ENCODE measurements around the gene LINC01488. TPM values are rescaled to one million over a fixed set of nuclear protein-coding genes. Genes with fewer than 3 reads are reported as not detected.

LINC01488 gene
- total RNA-seq, result not detected

DNA sequence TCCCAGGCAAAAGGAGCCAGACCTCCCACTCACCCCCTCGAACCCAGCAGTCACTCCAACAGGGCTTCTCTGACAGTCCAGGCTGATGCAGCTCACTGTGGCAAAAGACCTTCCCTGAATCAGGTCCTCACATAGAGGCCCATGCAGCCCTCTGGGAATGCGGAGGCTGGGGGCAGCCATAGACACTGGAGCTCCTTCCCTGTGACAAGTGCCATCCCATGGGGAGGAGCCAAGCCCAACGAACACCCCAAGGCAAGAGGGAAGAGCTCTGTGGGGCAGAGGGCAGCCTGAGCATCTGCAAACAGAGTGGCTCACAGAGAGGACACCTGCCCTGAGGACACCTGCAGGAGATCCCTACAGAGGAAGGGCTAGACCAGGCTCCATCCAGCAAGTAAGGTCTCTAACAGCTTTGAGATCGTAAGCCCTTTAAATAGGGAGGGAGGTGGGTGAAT lies at the start of gene LINC01488:
LINC01488 (plus strand) TSS at position 271 of the 452 bp plus-strand sequence.
- TF ChIP-seq CTCF (IDR thresholded peaks at IDR 0.05; ENCODE audit: low read depth), result no peak

GRCh38 chr11:69431893-69432738 lies 49.3 kb upstream of the LINC01488 start:
- no peak for TF ChIP-seq CTCF (IDR thresholded peaks at IDR 0.05; ENCODE audit: low read depth)

DNA sequence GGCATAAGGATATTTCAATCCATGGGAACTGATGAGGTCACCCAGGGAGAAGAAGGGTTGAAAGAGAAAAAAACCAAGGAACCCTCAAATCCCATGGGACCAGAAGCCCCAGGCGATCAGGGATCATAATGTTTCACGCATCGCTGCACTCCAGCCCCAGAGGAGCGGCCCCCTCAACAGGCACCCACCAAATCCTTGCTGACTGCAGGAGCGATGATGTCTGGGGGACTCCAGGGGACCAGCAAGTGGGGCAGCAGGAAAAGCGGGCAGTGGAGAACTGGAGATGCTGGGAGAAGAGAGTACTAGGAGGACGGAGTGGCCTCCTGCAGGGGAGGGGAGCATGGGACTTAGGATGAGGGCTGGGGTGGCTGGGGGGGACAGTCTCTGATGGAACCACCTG lies 47.7 kb upstream of the LINC01488 start:
- TF ChIP-seq CTCF (IDR thresholded peaks at IDR 0.05; ENCODE audit: low read depth), result no peak

DNA sequence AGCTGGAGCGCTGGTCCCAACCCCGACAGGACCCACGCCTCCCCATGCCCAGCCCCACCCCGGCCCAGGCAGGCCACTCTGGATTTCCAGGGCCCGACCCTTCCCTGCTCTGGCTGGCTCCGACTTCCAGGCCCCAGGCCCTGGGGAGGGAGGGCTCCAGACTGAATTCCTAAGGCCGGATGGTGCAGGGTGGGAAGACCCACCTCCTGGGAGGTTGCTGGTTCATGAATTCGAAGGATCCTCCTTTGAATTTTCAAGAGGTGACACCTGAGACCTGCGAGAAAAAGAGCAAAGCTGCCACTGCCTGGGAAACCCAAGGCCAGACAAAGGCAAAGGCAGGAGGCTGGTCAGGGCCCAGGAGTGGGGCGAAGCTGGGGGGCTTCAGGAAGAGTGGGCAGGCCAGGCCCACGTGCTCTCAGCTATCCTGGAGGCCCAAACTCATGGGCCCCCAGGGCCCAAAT lies 47.0 kb upstream of the LINC01488 start:
- no peak for TF ChIP-seq CTCF (IDR thresholded peaks at IDR 0.05; ENCODE audit: low read depth)

DNA sequence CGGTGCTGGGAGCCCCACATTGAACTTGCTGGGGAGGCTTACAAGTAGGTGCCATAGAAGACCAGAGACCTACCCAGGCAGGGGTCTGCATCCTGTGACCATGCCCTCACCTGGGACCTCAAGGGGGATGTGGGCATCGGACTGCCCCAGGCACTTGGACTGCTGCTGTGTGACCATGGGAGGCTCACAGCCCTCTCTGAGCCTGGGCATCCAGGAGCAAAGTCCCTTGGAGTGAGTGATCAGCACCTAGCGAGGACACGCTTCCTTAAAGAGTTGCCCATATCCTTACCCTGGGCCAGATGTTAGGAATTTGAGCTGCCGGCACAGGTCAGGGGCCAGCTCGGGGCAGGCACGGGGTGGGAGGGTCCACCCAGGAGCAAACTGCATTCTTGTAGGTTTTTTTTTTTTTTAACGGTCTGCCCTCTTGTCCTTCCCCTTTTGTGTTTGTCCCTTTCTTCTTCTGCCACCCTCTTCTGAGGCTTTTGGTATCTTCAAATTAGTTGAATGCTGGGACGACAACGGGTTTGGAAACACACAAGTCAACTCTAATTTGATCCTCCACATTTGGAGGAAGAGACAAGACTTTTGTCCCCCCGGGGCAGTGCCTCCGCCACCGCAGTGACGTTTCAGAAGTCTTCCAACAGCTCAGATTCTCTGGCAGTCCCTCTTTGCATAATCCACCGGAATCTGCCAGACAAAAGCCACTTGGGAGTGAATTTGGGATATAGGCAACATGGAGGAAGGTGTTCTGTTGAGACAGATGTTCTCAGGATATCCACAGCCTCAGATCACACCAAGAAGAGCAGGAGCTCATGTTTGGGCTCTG lies 46.1 kb upstream of the LINC01488 start:
- TF ChIP-seq CTCF (IDR thresholded peaks at IDR 0.05; ENCODE audit: low read depth), result no peak

- TF ChIP-seq CTCF (IDR thresholded peaks at IDR 0.05; ENCODE audit: low read depth), result no peak
Measured at GRCh38 chr11:69436041-69436982, 45.2 kb upstream of the LINC01488 start.

Data from subcutaneous adipose tissue (tissue), 4 donors.